Neural cell (in vitro differentiated cells): ENCODE measurements around the gene TNNI3. TPM values are rescaled to one million over a fixed set of nuclear protein-coding genes. Genes with fewer than 3 reads are reported as not detected.

Source experiments
- H2AFZ ChIP-seq: fragments of 200-600, 300-800 bp; sonication (generic), shearing (Covaris generic); 2 replicates; pipeline ENCODE4 v1.6.0; 2014; ENCODE audit warnings: low read depth, mild to moderate bottlenecking, antibody characterized with exemption, low read length, moderate library complexity
- H3F3A ChIP-seq: fragments of 200-600 bp; shearing (Covaris generic); 2 replicates; pipeline ENCODE4 v1.6.1; 2016; ENCODE audit warnings: mild to moderate bottlenecking, moderate library complexity, mixed read lengths, antibody characterized with exemption, low read length; ENCODE audit not compliant: insufficient read depth, poor library complexity, severe bottlenecking
- H3K27ac ChIP-seq: fragments of 200-600, 300-800 bp; sonication (generic), shearing (Covaris generic); 2 replicates; pipeline ENCODE4 v1.5.1; 2014; ENCODE audit warnings: mild to moderate bottlenecking, low read length, moderate library complexity
- H3K27me3 ChIP-seq: fragments of 300-800, 200-600 bp; sonication (generic), shearing (Covaris generic); 2 replicates; pipeline ENCODE4 v1.6.0; 2014; ENCODE audit warnings: mild to moderate bottlenecking, low read depth, low read length, moderate library complexity; ENCODE audit not compliant: insufficient read depth
- H3K36me3 ChIP-seq: fragments of 300-800, 200-600 bp; sonication (generic), shearing (Covaris generic); 2 replicates; pipeline ENCODE4 v1.5.1; 2014; ENCODE audit warnings: mild to moderate bottlenecking, antibody characterized with exemption, low read length, moderate library complexity; ENCODE audit not compliant: insufficient read depth
- H3K4me2 ChIP-seq: fragments of 300-800, 200-600 bp; sonication (generic), shearing (Covaris generic); 2 replicates; pipeline ENCODE4 v1.6.0; 2014; ENCODE audit warnings: mild to moderate bottlenecking, low read length
- H3K4me3 ChIP-seq: fragments of 300-800, 200-600 bp; sonication (generic), shearing (Covaris generic); 2 replicates; pipeline ENCODE4 v1.5.1; 2014; ENCODE audit warnings: mild to moderate bottlenecking, low read length, moderate library complexity
- H3K79me2 ChIP-seq: fragments of 200-600 bp; shearing (Covaris generic); replicated peaks from 2 replicates; pipeline ENCODE4 v1.6.0; 2014; ENCODE audit warnings: mild to moderate bottlenecking, low read length, moderate library complexity; ENCODE audit not compliant: insufficient read depth
- H3K9ac ChIP-seq: fragments of 300-800, 200-600 bp; sonication (generic), shearing (Covaris generic); 2 replicates; pipeline ENCODE4 v1.6.1; 2016; ENCODE audit warnings: mild to moderate bottlenecking, low read length, mixed read lengths
- H3K9me2 ChIP-seq: fragments of 200-600 bp; shearing (Covaris generic); 2 replicates; pipeline ENCODE4 v1.6.1; 2016; ENCODE audit warnings: mild to moderate bottlenecking, low read length, mixed read lengths; ENCODE audit not compliant: insufficient read depth
- H3K9me3 ChIP-seq: fragments of 200-600, 300-800 bp; sonication (generic), shearing (Covaris generic); 2 replicates; pipeline ENCODE4 v1.6.1; 2016; ENCODE audit warnings: mild to moderate bottlenecking, mixed run types, low read length, moderate library complexity, mixed read lengths
- H4K20me1 ChIP-seq: fragments of 200-600 bp; shearing (Covaris generic); 2 replicates; pipeline ENCODE4 v1.6.1; 2016; ENCODE audit warnings: mild to moderate bottlenecking, mixed run types; ENCODE audit not compliant: insufficient read depth
- CTCF ChIP-seq: fragments of 450-650 bp; IDR thresholded peaks from 2 replicates; pipeline ENCODE4 v1.5.1; 2014; ENCODE audit warnings: antibody characterized with exemption, mild to moderate bottlenecking, moderate library complexity; ENCODE audit not compliant: poor library complexity, severe bottlenecking
- EP300 ChIP-seq: fragments of 450-650 bp; conservative IDR thresholded peaks from 2 replicates; pipeline ENCODE4 v1.6.1; 2014; ENCODE audit warnings: antibody characterized with exemption, mild to moderate bottlenecking, moderate library complexity; ENCODE audit not compliant: poor library complexity, severe bottlenecking
- EZH2 ChIP-seq: fragments of 200-600, 300-800 bp; shearing (Covaris generic), sonication (generic); IDR thresholded peaks from 2 replicates; pipeline ENCODE4 v1.6.1; 2014; ENCODE audit warnings: antibody characterized with exemption, low read length, borderline replicate concordance, mild to moderate bottlenecking; ENCODE audit not compliant: insufficient read depth, poor library complexity, severe bottlenecking
- MXI1 ChIP-seq: fragments of 450-650 bp; conservative IDR thresholded peaks from 2 replicates; pipeline ENCODE4 v1.6.1; 2014; ENCODE audit warnings: antibody characterized with exemption, mild to moderate bottlenecking; ENCODE audit not compliant: poor library complexity, severe bottlenecking
- POLR2AphosphoS5 ChIP-seq: IDR thresholded peaks from 2 replicates; pipeline ENCODE4 v1.6.1; 2012
- RAD21 ChIP-seq: fragments of 450-650 bp; conservative IDR thresholded peaks from 2 replicates; pipeline ENCODE4 v1.6.1; 2014; ENCODE audit warnings: antibody characterized with exemption, mild to moderate bottlenecking, moderate library complexity
- REST ChIP-seq: IDR thresholded peaks from 2 replicates; pipeline ENCODE4 v1.6.1; 2012; ENCODE audit warnings: borderline replicate concordance
- SMC3 ChIP-seq: fragments of 450-650 bp; conservative IDR thresholded peaks from 2 replicates; pipeline ENCODE4 v1.6.1; 2014; ENCODE audit warnings: antibody characterized with exemption, mild to moderate bottlenecking, moderate library complexity; ENCODE audit not compliant: poor library complexity
- TAF1 ChIP-seq: IDR thresholded peaks from 2 replicates; pipeline ENCODE4 v1.6.1; 2012; ENCODE audit warnings: low read depth
- polyA plus RNA-seq: library from polyadenylated mRNA; depleted of rRNA; stranded (reverse); fragments of >200 nt; gene quantifications from 2 replicates; pipeline ENCODE4 v1.2.3, GENCODE V29; 2014

TNNI3 gene
- polyA plus RNA-seq, 1 donor from 2014 or later = 22.5 TPM

- Histone ChIP-seq H3K36me3 (no peaks in the 10 kb centered on the region), H3K9ac (no peak overlapping the region), H4K20me1 (no peaks in the 10 kb centered on the region), H3K27me3 (no peaks in the 10 kb centered on the region), H3F3A (no peaks in the 10 kb centered on the region), H3K4me2 (no peak overlapping the region), H3K9me2 (no peaks in the 10 kb centered on the region), H2AFZ (no peak overlapping the region), H3K4me3 (no peak overlapping the region), H3K27ac (no peak overlapping the region), H3K9me3 (no peaks in the 10 kb centered on the region), H3K79me2 (no peaks in the 10 kb centered on the region)
- no peak for TF ChIP-seq MXI1
- no peak for TF ChIP-seq EZH2
- TF ChIP-seq RAD21 = no peak
- no peak for TF ChIP-seq CTCF
- no peak for TF ChIP-seq POLR2AphosphoS5
- TF ChIP-seq EP300 = no peak
- no peak for TF ChIP-seq TAF1
- no peak for TF ChIP-seq REST
- no peak for TF ChIP-seq SMC3
Measured at GRCh38 chr19:55134736-55135135, 22.8 kb downstream of the TNNI3 start.

GRCh38 chr19:55133639-55134444 is 23.7 kb downstream of the TNNI3 start:
- no peak overlapping the region for H3K27ac ChIP-seq
- no peak overlapping the region for H3K4me2 ChIP-seq
- no peak overlapping the region for H3K4me3 ChIP-seq
- H3F3A ChIP-seq = no peaks in the 10 kb centered on the region
- H2AFZ ChIP-seq = no peak overlapping the region
- H3K9me2 ChIP-seq = no peaks in the 10 kb centered on the region
- H3K36me3 ChIP-seq = no peaks in the 10 kb centered on the region
- TF ChIP-seq CTCF = no peak
- no peak for TF ChIP-seq POLR2AphosphoS5
- no peak for TF ChIP-seq EZH2
- TF ChIP-seq REST = no peak
- no peak for TF ChIP-seq TAF1
- no peak for TF ChIP-seq RAD21
- no peak for TF ChIP-seq EP300
- H3K79me2 ChIP-seq = no peaks in the 10 kb centered on the region
- H3K9me3 ChIP-seq = no peaks in the 10 kb centered on the region
- no peak overlapping the region for H3K9ac ChIP-seq
- H3K27me3 ChIP-seq = no peaks in the 10 kb centered on the region
- H4K20me1 ChIP-seq = no peaks in the 10 kb centered on the region
